IMR-90 (cell line): Measurements from ENCODE around the gene PREB. TPM values are rescaled to one million over a fixed set of nuclear protein-coding genes. Genes with fewer than 3 reads are reported as not detected.

Source experiments
- ATAC-seq: fragments of 200-7000 bp; cut with Tn5 transposase; 2 replicates; pipeline ENCODE4 v1.9.1; 2020; ENCODE audit warnings: low read depth, mild to moderate bottlenecking, moderate library complexity
- BruUV-seq: library from RNA; stranded (reverse); fragments of 400-500 nt; replicated peaks from 2 replicates; lab custom pipeline; 2021; lab: Mats Ljungman, UMichigan
- CTCF ChIA-PET: fragments of 300-600 bp; formaldehyde crosslinking; extraction: SDS; loops from one replicate; lab custom pipeline; 2021; ENCODE audit warnings: antibody characterized with exemption; lab: Yijun Ruan, JAX
- POLR2A ChIA-PET: fragments of 300-600 bp; sonication (Branson Sonifier 250); formaldehyde crosslinking; loops from one replicate; lab custom pipeline; 2022; ENCODE audit warnings: antibody characterized with exemption; ENCODE audit not compliant: unreplicated experiment; lab: Charles Lee
- DNase-seq: peaks from one replicate; pipeline ENCODE4 v3.0.0; 2013
- H2AFZ ChIP-seq: replicated peaks from 2 replicates; pipeline ENCODE3; 2013; ENCODE audit warnings: low read length, mild to moderate bottlenecking; ENCODE audit not compliant: poor library complexity
- H2AK5ac ChIP-seq: 2 replicates; pipeline ENCODE4 v1.6.1; 2013; ENCODE audit warnings: low read depth, low read length, inconsistent platforms
- H2AK9ac ChIP-seq: replicated peaks from 2 replicates; pipeline ENCODE3; 2013; ENCODE audit warnings: mild to moderate bottlenecking, low read depth, low read length, moderate library complexity; ENCODE audit not compliant: poor library complexity
- H2BK120ac ChIP-seq: 2 replicates; pipeline ENCODE4 v1.6.1; 2013; ENCODE audit warnings: low read depth, low read length, inconsistent platforms
- H2BK15ac ChIP-seq: 3 replicates; pipeline ENCODE4 v1.6.1; 2013; ENCODE audit warnings: low read depth, low read length, inconsistent platforms
- H2BK20ac ChIP-seq: 2 replicates; pipeline ENCODE4 v1.6.1; 2013; ENCODE audit warnings: low read depth, mild to moderate bottlenecking, inconsistent platforms, low read length, moderate library complexity
- H2BK5ac ChIP-seq: 2 replicates; pipeline ENCODE4 v1.6.1; 2013; ENCODE audit warnings: mild to moderate bottlenecking, low read depth, low read length, inconsistent platforms; ENCODE audit not compliant: poor library complexity, severe bottlenecking
- H3K14ac ChIP-seq: replicated peaks from 2 replicates; pipeline ENCODE4 v1.6.1; 2013; ENCODE audit warnings: low read depth, low read length, inconsistent platforms
- H3K18ac ChIP-seq: 2 replicates; pipeline ENCODE4 v1.6.1; 2013; ENCODE audit warnings: low read depth, low read length, control low read depth
- H3K23ac ChIP-seq: 2 replicates; pipeline ENCODE4 v1.6.1; 2013; ENCODE audit warnings: low read depth, low read length, inconsistent platforms
- H3K27ac ChIP-seq: 2 replicates; pipeline ENCODE4 v1.5.1; 2013; ENCODE audit warnings: mild to moderate bottlenecking, control low read depth, low read length; ENCODE audit not compliant: insufficient read depth
- H3K27me3 ChIP-seq: 2 replicates; pipeline ENCODE4 v1.6.1; 2013; ENCODE audit warnings: low read length; ENCODE audit not compliant: control insufficient read depth, insufficient read depth
- H3K36me3 ChIP-seq: 2 replicates; pipeline ENCODE4 v1.6.1; 2013; ENCODE audit warnings: low read length, mixed read lengths; ENCODE audit not compliant: control insufficient read depth, insufficient read depth
- H3K4ac ChIP-seq: 2 replicates; pipeline ENCODE4 v1.6.1; 2013; ENCODE audit warnings: low read depth, low read length, inconsistent platforms
- H3K4me1 ChIP-seq: 2 replicates; pipeline ENCODE4 v1.6.1; 2013; ENCODE audit warnings: low read length, mixed read lengths; ENCODE audit not compliant: control insufficient read depth, insufficient read depth
- H3K4me2 ChIP-seq: 2 replicates; pipeline ENCODE4 v1.6.1; 2013; ENCODE audit warnings: low read depth, mild to moderate bottlenecking, control low read depth, low read length, moderate library complexity
- H3K4me3 ChIP-seq: 2 replicates; pipeline ENCODE4 v1.5.1; 2013; ENCODE audit warnings: low read depth, mild to moderate bottlenecking, control low read depth, low read length, moderate library complexity; ENCODE audit not compliant: insufficient read depth
- H3K56ac ChIP-seq: 2 replicates; pipeline ENCODE4 v1.6.1; 2013; ENCODE audit warnings: low read length, inconsistent platforms; ENCODE audit not compliant: insufficient read depth; ENCODE audit errors: extremely low read depth
- H3K79me1 ChIP-seq, 2 experiments: 2 replicates each; pipeline ENCODE4 v1.6.1; 2013; ENCODE audit warnings: low read length in 2 of 2, inconsistent platforms in 1 of 2, low read depth in 1 of 2
- H3K9ac ChIP-seq: 2 replicates; pipeline ENCODE4 v1.6.1; 2013; ENCODE audit warnings: low read depth, low read length, control low read depth
- H3K9me1 ChIP-seq: 2 replicates; pipeline ENCODE4 v1.6.1; 2013; ENCODE audit warnings: low read length, inconsistent platforms; ENCODE audit not compliant: insufficient read depth
- H3K9me3 ChIP-seq: 2 replicates; pipeline ENCODE4 v1.6.1; 2013; ENCODE audit warnings: low read length; ENCODE audit not compliant: control insufficient read depth, insufficient read depth
- H4K20me1 ChIP-seq: 2 replicates; pipeline ENCODE4 v1.6.1; 2013; ENCODE audit warnings: low read length, inconsistent platforms; ENCODE audit not compliant: insufficient read depth
- H4K5ac ChIP-seq: 2 replicates; pipeline ENCODE4 v1.6.1; 2013; ENCODE audit warnings: mild to moderate bottlenecking, low read depth, low read length, control low read depth
- H4K8ac ChIP-seq, 2 experiments: 2 replicates each; pipeline ENCODE4 v1.6.1; 2013; ENCODE audit warnings: low read depth in 2 of 2, low read length in 2 of 2, control low read depth in 1 of 2, inconsistent platforms in 1 of 2
- H4K91ac ChIP-seq: 2 replicates; pipeline ENCODE4 v1.6.1; 2013; ENCODE audit warnings: low read depth, low read length, inconsistent platforms; ENCODE audit not compliant: insufficient read depth
- CEBPB ChIP-seq: IDR thresholded peaks from 2 replicates; pipeline ENCODE4 v1.6.1; 2012; ENCODE audit warnings: low read depth, low read length, improper control_type of control experiment
- FOS ChIP-seq: fragments of 150-350 bp; IDR thresholded peaks from 2 replicates; pipeline ENCODE4 v1.6.1; 2016; ENCODE audit warnings: low read depth, low read length
- MAFK ChIP-seq: IDR thresholded peaks from 2 replicates; pipeline ENCODE4 v1.6.1; 2012; ENCODE audit warnings: low read depth, low read length, improper control_type of control experiment
- MAZ ChIP-seq: IDR thresholded peaks from 2 replicates; pipeline ENCODE4 v1.6.1; 2012; ENCODE audit warnings: low read depth, mild to moderate bottlenecking, low read length, improper control_type of control experiment, moderate library complexity, borderline replicate concordance
- USF2 ChIP-seq: fragments of 150-350 bp; IDR thresholded peaks from 2 replicates; pipeline ENCODE4 v1.6.1; 2017; ENCODE audit warnings: mild to moderate bottlenecking, antibody characterized with exemption, low read length, low read depth
- WGBS, 2 experiments: methylation state at CpG; one replicate each; pipeline versions ENCODE4 v1.1.5 to v1.1.7; 2013; ENCODE audit warnings: missing lambda C conversion rate in 2 of 2; ENCODE audit not compliant: insufficient read length in 1 of 2; ENCODE audit errors: extremely low coverage in 2 of 2; 5-methylcytosine and 5-hydroxymethylcytosine counted together
- dilution Hi-C: fragments of 300-500 bp; cut with HindIII; formaldehyde crosslinking; loops from one replicate; pipeline ENCODE4 v1.14.3; 2018; ENCODE audit warnings: low sequenced_read_pairs; ENCODE audit not compliant: unreplicated experiment
- in situ Hi-C: fragments of 300-500 bp; cut with MboI; formaldehyde crosslinking; loops from 3 replicates; pipeline ENCODE4 v1.14.3; 2019; ENCODE audit warnings: low sequenced_read_pairs, inconsistent platforms, mixed read lengths
- intact Hi-C: fragments of 100-400 bp; cut with micrococcal nuclease; formaldehyde crosslinking; loops from 2 replicates; pipeline ENCODE4 v1.10.0; 2022
- polyA plus RNA-seq, 3 experiments: library from polyadenylated mRNA; depleted of rRNA; stranded (reverse); fragments of >200 nt; gene quantifications; 2 replicates each; pipeline ENCODE4 v1.2.3, GENCODE V29; 2012; ENCODE audit warnings: low replicate concordance in 1 of 3
- total RNA-seq: library from RNA; depleted of rRNA; stranded (reverse); fragments of >200 nt; gene quantifications from 2 replicates; pipeline ENCODE4 v1.2.3, GENCODE V29; 2012
- TF ChIP-seq, protein P1 (sequence below): fragments of 150-350 bp; IDR thresholded peaks from 2 replicates; pipeline ENCODE4 v1.6.1; 2016; ENCODE audit warnings: low read depth, mild to moderate bottlenecking, low read length, moderate library complexity, borderline replicate concordance

The PREB gene
- total and polyA plus RNA-seq, 2 of the 4 experiments (the other 2 are of a cell fraction) = 38.9 to 52.2 TPM

DNA sequence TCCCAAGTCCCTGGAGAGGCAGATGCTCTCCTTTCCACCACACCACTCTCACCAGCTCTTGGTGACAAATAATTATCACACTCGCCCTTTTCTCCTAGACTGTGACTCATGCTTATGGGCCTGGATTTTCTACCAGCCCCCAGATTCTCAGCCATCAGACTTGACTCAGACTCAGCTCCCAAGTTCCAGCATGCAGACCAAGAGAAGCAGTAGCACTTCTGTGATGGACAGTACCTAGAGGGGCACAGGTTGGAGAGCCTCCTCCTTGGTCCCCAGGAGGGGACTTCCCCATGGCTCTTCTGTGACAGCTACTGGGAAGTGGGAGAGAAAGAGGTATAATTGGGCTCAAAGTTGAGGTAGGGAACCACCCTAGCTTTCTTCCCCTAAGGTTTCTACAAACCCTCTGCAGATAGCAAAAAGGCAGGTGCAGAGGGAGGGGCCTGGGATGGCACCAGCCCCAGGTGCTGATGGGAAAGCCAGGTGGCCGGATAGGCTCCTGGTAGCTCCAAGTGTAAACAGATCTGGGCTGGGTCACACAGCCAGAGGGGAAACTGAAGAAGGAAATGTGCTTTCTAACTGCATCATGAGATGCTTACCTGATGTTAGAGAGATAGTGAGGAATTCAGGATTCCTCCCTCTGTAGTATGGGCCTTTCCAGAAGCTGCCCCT, 18.5 kb upstream of the PREB start:
- no peak overlapping the region for H3K4me3 ChIP-seq
- no peak overlapping the region for H3K4me2 ChIP-seq
- no peak overlapping the region for H2BK120ac ChIP-seq

More for the DNA sequence above, 18.5 kb upstream of the PREB start:
- Histone ChIP-seq H3K56ac (no peak overlapping the region), H3K14ac (no peak overlapping the region), H3K27me3 (peaks cover 35% of the 10 kb centered on the region), H3K4ac (no peak overlapping the region), H3K18ac (no peak overlapping the region), H2BK5ac (no peak overlapping the region), H4K8ac (no peak overlapping the region), H2BK15ac (no peak overlapping the region), H4K5ac (no peak overlapping the region), H4K91ac (no peak overlapping the region), H2AFZ (no peak overlapping the region), H3K9me3 (no peaks in the 10 kb centered on the region), H2AK5ac (no peak overlapping the region), H4K20me1 (no peaks in the 10 kb centered on the region; the same call in 1 of the 2 replicates), H3K4me1 (no peaks in the 10 kb centered on the region), H3K23ac (no peak overlapping the region), H3K79me1 (no peaks in the 10 kb centered on the region), H3K36me3 (no peaks in the 10 kb centered on the region), H2BK20ac (no peak overlapping the region), H3K27ac (no peak overlapping the region), H2AK9ac (no peak overlapping the region), H3K9ac (no peak overlapping the region), H3K9me1 (no peaks in the 10 kb centered on the region; the same call in 1 of the 2 replicates)
- 33% methylated on average over 1 of the region's 2 CpGs; no CpG with 5 or more reads in 1 of the 2 experiments for WGBS, 2 experiments
- intact Hi-C loops (no loop called here), in situ Hi-C loops (no loop called here), dilution Hi-C loops (no loop called here)
- ATAC-seq (peak; percentile 54), DNase-seq (peak; percentile 48)
- CTCF ChIA-PET = no interaction called here
- POLR2A ChIA-PET = no interaction called here
- no TSS peak for BruUV-seq
- no peak for TF ChIP-seq USF2
- TF ChIP-seq, protein P1, sequence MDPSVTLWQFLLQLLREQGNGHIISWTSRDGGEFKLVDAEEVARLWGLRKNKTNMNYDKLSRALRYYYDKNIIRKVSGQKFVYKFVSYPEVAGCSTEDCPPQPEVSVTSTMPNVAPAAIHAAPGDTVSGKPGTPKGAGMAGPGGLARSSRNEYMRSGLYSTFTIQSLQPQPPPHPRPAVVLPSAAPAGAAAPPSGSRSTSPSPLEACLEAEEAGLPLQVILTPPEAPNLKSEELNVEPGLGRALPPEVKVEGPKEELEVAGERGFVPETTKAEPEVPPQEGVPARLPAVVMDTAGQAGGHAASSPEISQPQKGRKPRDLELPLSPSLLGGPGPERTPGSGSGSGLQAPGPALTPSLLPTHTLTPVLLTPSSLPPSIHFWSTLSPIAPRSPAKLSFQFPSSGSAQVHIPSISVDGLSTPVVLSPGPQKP = no peak
- no peak for TF ChIP-seq MAZ
- TF ChIP-seq CEBPB = no peak
- no peak for TF ChIP-seq MAFK
- peak; percentile 29; the same call in 1 of the 2 replicates for TF ChIP-seq FOS
